ENCODE data around the gene TGFBR3.

- TF ChIP-seq NR2F6 (IDR thresholded peaks at IDR 0.05) = no peak
- TF ChIP-seq NR2F6 (CRISPR knock-in tag; IDR thresholded peaks at IDR 0.05) = no peak
- TF ChIP-seq ELF1 (CRISPR knock-in tag; IDR thresholded peaks at IDR 0.05) = no peak
- TF ChIP-seq CEBPB (IDR thresholded peaks at IDR 0.05; ENCODE audit: borderline replicate concordance, low read depth, low read length) = no peak
- no peak for TF ChIP-seq GTF2F1 (IDR thresholded peaks at IDR 0.05; ENCODE audit: low read length)
- no peak for TF ChIP-seq YY1 (IDR thresholded peaks at IDR 0.05; ENCODE audit: insufficient read depth, insufficient replicate concordance, low read depth, low read length)
- TF ChIP-seq, protein P1, sequence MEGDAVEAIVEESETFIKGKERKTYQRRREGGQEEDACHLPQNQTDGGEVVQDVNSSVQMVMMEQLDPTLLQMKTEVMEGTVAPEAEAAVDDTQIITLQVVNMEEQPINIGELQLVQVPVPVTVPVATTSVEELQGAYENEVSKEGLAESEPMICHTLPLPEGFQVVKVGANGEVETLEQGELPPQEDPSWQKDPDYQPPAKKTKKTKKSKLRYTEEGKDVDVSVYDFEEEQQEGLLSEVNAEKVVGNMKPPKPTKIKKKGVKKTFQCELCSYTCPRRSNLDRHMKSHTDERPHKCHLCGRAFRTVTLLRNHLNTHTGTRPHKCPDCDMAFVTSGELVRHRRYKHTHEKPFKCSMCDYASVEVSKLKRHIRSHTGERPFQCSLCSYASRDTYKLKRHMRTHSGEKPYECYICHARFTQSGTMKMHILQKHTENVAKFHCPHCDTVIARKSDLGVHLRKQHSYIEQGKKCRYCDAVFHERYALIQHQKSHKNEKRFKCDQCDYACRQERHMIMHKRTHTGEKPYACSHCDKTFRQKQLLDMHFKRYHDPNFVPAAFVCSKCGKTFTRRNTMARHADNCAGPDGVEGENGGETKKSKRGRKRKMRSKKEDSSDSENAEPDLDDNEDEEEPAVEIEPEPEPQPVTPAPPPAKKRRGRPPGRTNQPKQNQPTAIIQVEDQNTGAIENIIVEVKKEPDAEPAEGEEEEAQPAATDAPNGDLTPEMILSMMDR (CRISPR knock-in tag; IDR thresholded peaks at IDR 0.05) = no peak
- TF ChIP-seq ZNF207 (IDR thresholded peaks at IDR 0.05; ENCODE audit: borderline replicate concordance) = no peak
These were observed 209.9 kb downstream of the TGFBR3 start for GRCh38 chr1:91676030-91676429.
